Skin epidermis (tissue), 12 donors: ENCODE results near the gene CCNG2.

ENCODE experiments used
- H3K27ac ChIP-seq, 21 experiments: fragments of 200-600 bp; sonication (generic) in 11 of 21; one replicate each; pipeline ENCODE4 v1.5.0; 2020; ENCODE audit warnings: mild to moderate bottlenecking in 3 of 21, inconsistent platforms in 2 of 21, moderate library complexity in 2 of 21
- H3K4me3 ChIP-seq, 7 experiments: fragments of 200-600 bp; sonication (generic) in 2 of 7; one replicate each; pipeline ENCODE4 v1.5.0; 2020; ENCODE audit warnings: inconsistent platforms in 2 of 7, mild to moderate bottlenecking in 2 of 7, moderate library complexity in 1 of 7

The CCNG2 gene

GRCh38 chr4:77146186-77147078, 10.6 kb upstream of the CCNG2 start:
- Histone ChIP-seq H3K27ac (peak overlapping the region in 16 of 21 experiments; percentile 19 to 80 (median 58)), H3K4me3 (no peak overlapping the region)

- Histone ChIP-seq H3K4me3 (no peak overlapping the region), H3K27ac (peak overlapping the region in 16 of 21 experiments; percentile 19 to 80 (median 56))
Measured at GRCh38 chr4:77147079-77147782, 9.8 kb upstream of the CCNG2 start.

- H3K27ac ChIP-seq, result peak overlapping the region in 4 of 21 experiments; percentile 42 to 80 (median 62)
- H3K4me3 ChIP-seq, result no peak overlapping the region
Measured at GRCh38 chr4:77148078-77148477, 8.9 kb upstream of the CCNG2 start.

GRCh38 chr4:77149789-77150188, 7.2 kb upstream of the CCNG2 start:
- H3K4me3 ChIP-seq, result no peak overlapping the region
- H3K27ac ChIP-seq, result no peak overlapping the region

- no peak overlapping the region for H3K4me3 ChIP-seq
- no peak overlapping the region for H3K27ac ChIP-seq
Measured at GRCh38 chr4:77151241-77151640, 5.8 kb upstream of the CCNG2 start.

GRCh38 chr4:77152421-77152820, 4.6 kb upstream of the CCNG2 start:
- Histone ChIP-seq H3K4me3 (no peak overlapping the region), H3K27ac (peak overlapping the region in 3 of 21 experiments; percentile 1 to 37 (median 26))

- H3K27ac ChIP-seq, result peak overlapping the region in 1 of 21 experiments; percentile 88
Measured at GRCh38 chr4:77153006-77153405, 4.0 kb upstream of the CCNG2 start.

GRCh38 chr4:77154065-77154464, 2.9 kb upstream of the CCNG2 start:
- Histone ChIP-seq H3K27ac (peak overlapping the region in 3 of 21 experiments; percentile 20 to 98 (median 88)), H3K4me3 (no peak overlapping the region)

More at GRCh38 chr4:77153006-77153405, 4.0 kb upstream of the CCNG2 start:
- no peak overlapping the region for H3K4me3 ChIP-seq

GRCh38 chr4:77154761-77155499, 2.1 kb upstream of the CCNG2 start:
- Histone ChIP-seq H3K4me3 (no peak overlapping the region), H3K27ac (peak overlapping the region in 9 of 21 experiments; percentile 3 to 98 (median 25))

GRCh38 chr4:77155631-77156452, 1.2 kb upstream of the CCNG2 start:
- Histone ChIP-seq H3K4me3 (peak overlapping the region; percentile 71 to 100 (median 95)), H3K27ac (peak overlapping the region in 15 of 21 experiments; percentile 29 to 98 (median 92))

GRCh38 chr4:77156533-77156911, 485 bp upstream of the CCNG2 start:
- Histone ChIP-seq H3K4me3 (peak overlapping the region; percentile 71 to 100 (median 95)), H3K27ac (peak overlapping the region; percentile 75 to 98 (median 88))

GRCh38 chr4:77157859-77158486, 966 bp downstream of the CCNG2 start:
- H3K27ac ChIP-seq, result peak overlapping the region; percentile 75 to 98 (median 88)
- H3K4me3 ChIP-seq, result peak overlapping the region; percentile 71 to 100 (median 95)

- H3K27ac ChIP-seq, result peak overlapping the region in 20 of 21 experiments; percentile 82 to 98 (median 89)
- H3K4me3 ChIP-seq, result peak overlapping the region; percentile 71 to 100 (median 95)
Measured at GRCh38 chr4:77158487-77158861, 1.5 kb downstream of the CCNG2 start.

GRCh38 chr4:77159806-77160205, 2.8 kb downstream of the CCNG2 start:
- H3K4me3 ChIP-seq, result peak overlapping the region in 1 of 7 experiments; percentile 100
- H3K27ac ChIP-seq, result peak overlapping the region in 1 of 21 experiments; percentile 11

GRCh38 chr4:77163641-77164040, 6.6 kb downstream of the CCNG2 start:
- Histone ChIP-seq H3K4me3 (no peak overlapping the region), H3K27ac (no peak overlapping the region)

- Histone ChIP-seq H3K4me3 (no peak overlapping the region), H3K27ac (no peak overlapping the region)
Measured at GRCh38 chr4:77167173-77167572, 10.2 kb downstream of the CCNG2 start.

- H3K27ac ChIP-seq, result no peak overlapping the region
- H3K4me3 ChIP-seq, result no peak overlapping the region
Measured at GRCh38 chr4:77167866-77168265, 10.9 kb downstream of the CCNG2 start.

- H3K27ac ChIP-seq, result no peak overlapping the region
Measured at GRCh38 chr4:77169481-77169880, 12.5 kb downstream of the CCNG2 start.

GRCh38 chr4:77170926-77171325, 13.9 kb downstream of the CCNG2 start:
- Histone ChIP-seq H3K27ac (no peak overlapping the region), H3K4me3 (no peak overlapping the region)

More at GRCh38 chr4:77169481-77169880, 12.5 kb downstream of the CCNG2 start:
- no peak overlapping the region for H3K4me3 ChIP-seq
